Epidermal melanocyte (primary cell): Measurements from ENCODE around the gene IL17B.
A peak's percentile ranks its signal among the peaks of the same experiment; 100 is the strongest.

ENCODE experiments used
- DNase-seq: peaks from one replicate; pipeline ENCODE4 v3.0.0; 2011; ENCODE audit warnings: low spot score; ENCODE audit not compliant: insufficient read length

IL17B gene

GRCh38 chr5:149358868-149359495, 20.1 kb downstream of the IL17B start:
- no peak for DNase-seq

- DNase-seq = no peak
Measured at GRCh38 chr5:149358294-149358651, 20.8 kb downstream of the IL17B start.

DNA sequence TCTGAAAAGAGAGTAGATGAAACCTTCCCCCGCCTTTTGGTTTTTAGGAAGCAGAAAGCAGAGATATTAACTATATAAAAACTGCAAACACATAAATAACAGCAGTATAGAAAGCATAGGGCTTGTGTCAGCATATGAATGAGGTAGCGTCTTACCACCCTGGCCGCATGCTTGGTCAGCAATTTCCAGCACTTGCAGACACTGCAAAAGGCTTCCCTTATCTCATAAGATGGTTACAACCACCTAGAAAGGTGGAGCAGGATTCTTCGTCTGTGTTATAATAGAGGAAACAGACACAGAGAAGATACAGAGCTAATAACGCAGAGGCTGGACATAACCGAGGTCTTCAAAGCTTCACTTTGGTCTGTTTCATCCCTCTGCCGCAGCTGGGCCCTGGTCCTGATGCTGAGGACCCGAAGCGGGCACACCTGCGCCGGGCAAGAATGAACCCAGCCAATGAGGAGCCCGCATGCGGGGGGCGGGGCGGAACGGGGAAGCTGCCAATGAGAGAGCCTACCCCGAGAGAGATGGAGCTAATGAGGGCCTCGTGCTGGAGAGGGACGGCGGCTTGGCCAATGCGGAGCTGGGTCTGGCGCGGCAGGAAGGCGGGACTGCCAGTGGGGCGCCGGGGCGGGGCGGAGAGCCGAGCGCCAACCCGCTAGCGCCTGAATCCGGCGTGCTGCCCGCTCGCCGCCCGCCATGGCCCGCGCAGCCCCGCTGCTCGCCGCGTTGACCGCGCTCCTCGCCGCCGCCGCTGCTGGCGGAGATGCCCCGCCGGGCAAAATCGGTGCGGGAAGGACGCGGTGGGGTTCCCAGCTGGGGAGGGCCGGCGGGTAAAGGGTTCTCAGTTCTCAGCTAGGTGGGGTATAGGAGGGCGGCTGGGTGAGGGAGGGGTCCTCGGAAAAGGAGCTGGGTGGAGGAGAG, 21.5 kb downstream of the IL17B start, which contains the start of gene PCYOX1L:
Gene PCYOX1L (plus strand): TSS at position 677 of the 924 bp plus-strand sequence. CDS start 23 bp downstream, at position 700.
- peak; percentile 92 for DNase-seq

GRCh38 chr5:149356391-149356790, 22.7 kb downstream of the IL17B start:
- no peak for DNase-seq

- DNase-seq = no peak
Measured at GRCh38 chr5:149355688-149356087, 23.4 kb downstream of the IL17B start.

GRCh38 chr5:149353911-149354310, 25.2 kb downstream of the IL17B start:
- no peak for DNase-seq

- DNase-seq = no peak
Measured at GRCh38 chr5:149352169-149352568, 26.9 kb downstream of the IL17B start.

DNA sequence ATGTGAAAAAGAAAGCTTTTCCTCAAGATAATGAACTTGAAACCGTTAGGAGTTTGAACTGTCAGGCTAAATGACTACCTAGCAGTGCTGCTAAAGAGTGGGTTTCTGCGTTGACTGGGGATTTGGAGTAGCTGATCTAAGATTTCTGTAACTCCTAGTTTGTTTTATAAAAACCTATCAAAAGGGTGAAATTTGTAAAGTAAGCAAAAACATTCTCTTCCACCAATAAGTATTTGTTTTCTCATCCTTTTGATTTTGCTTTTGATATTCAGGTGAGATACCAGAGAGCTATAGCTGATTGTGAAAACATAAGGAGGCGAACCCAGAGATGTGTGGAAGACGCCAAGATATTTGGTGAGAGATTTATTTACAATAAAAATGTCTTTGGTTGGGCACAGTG, 29.7 kb downstream of the IL17B start:
- DNase-seq = no peak

- DNase-seq = no peak
Measured at GRCh38 chr5:149348518-149348917, 30.6 kb downstream of the IL17B start.

GRCh38 chr5:149345892-149346222, 33.2 kb downstream of the IL17B start:
- no peak for DNase-seq

- peak; percentile 97 for DNase-seq
Measured at GRCh38 chr5:149345147-149345891, 33.8 kb downstream of the IL17B start, which contains the start of gene GRPEL2. GRPEL2 (plus strand) TSS chr5:149345499; CDS start chr5:149345540, 41 bp downstream.

- DNase-seq = no peak
Measured at GRCh38 chr5:149344151-149344550, 34.9 kb downstream of the IL17B start.

DNA sequence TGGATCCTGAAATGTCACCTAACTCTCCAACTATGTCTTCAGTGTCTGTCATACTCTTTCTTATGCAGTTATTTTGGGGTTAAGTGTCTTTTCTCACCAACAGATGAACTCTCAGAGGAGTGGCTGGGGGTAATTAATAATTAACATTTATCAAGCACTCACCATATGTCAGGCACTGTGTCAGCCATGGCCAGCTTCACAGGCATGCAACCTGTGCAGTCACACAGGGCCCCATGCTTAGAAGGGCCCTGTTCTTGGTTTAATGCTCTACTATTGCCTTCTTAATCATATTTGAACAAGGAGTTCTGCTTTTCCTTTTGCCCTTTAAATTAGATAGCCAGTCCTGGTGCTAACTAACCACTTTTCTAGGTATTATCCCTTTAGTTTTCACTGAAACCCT, 37.2 kb downstream of the IL17B start:
- no peak for DNase-seq

DNA sequence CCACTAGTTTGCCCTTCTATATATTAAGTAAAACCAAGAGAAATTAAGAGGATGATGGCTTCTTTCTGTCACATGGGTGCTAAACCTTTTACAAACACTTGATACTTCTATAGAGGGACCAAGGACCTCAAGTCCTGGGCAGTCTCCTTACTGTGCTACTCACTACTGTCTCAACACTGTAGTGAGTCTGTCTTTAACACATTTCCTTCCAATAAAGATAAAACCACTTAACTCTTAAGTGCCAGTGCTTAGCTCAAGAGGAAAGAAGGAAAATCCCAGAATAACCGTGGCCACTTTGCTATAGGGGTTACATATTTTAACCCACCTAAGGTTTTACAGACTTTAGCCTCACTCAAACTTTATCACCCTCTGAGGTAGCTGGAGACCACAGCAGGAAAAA, 38.2 kb downstream of the IL17B start:
- no peak for DNase-seq

DNA sequence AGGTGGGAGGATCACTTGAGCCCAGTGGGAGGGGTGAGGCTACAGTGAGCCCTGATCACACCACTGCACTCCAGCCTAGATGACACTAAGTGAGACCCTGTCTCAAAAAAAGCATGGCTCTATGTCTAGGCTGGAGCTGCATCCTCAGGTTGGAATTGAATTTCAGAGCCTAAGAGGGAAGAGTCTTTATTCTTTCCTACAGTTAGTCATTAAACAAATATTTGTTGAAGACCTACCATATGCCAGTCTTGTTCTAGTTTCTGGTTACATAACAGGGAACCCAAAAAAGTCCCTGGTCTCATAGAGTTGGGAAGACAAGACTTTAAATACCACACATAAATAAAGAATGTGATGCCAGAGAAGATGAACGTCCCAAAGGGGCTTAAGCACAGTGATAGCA, 40.7 kb downstream of the IL17B start:
- DNase-seq = no peak

- DNase-seq = no peak
Measured at GRCh38 chr5:149337736-149338135, 41.4 kb downstream of the IL17B start.

GRCh38 chr5:149333711-149334443, 45.2 kb downstream of the IL17B start:
- DNase-seq = no peak

DNA sequence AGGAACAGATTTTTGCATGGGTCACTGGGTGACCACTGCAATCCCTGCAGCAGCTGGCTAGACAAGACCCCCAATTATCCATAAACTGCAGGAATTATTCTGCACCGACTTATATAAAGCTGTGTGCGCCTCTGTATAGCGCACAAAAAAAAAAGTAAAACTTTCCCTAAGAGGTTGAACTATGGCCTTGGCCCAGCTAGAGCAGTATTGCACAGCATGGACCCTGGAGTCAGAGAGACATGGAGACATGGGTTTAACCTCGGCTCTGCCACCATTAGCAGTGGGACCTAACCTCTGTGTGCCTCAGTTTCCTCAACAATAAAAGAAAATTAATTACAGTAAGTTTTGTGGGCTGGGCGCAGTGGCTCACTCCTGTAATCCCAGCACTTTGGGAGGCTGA, 50.9 kb downstream of the IL17B start:
- DNase-seq = no peak

DNA sequence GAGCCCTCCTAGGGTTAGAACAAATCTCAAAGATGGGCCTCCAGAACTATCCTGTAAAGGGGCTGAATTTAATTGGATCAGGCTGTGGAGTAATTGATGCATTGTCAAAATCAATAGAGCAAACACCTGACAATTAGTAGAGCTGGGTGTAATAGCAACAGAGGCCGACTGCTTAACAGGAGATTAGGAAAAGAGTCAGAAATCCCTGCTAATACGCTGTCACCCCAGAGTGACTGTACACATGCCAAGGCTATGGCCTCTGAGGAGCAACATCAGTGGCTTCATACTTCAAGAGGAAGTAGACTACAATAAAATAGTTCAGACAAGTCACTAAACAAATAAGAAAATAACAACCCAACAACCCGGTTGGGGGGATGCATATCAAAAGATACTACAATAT, 52.5 kb downstream of the IL17B start:
- DNase-seq = no peak

GRCh38 chr5:149325894-149326293, 53.2 kb downstream of the IL17B start:
- no peak for DNase-seq

DNA sequence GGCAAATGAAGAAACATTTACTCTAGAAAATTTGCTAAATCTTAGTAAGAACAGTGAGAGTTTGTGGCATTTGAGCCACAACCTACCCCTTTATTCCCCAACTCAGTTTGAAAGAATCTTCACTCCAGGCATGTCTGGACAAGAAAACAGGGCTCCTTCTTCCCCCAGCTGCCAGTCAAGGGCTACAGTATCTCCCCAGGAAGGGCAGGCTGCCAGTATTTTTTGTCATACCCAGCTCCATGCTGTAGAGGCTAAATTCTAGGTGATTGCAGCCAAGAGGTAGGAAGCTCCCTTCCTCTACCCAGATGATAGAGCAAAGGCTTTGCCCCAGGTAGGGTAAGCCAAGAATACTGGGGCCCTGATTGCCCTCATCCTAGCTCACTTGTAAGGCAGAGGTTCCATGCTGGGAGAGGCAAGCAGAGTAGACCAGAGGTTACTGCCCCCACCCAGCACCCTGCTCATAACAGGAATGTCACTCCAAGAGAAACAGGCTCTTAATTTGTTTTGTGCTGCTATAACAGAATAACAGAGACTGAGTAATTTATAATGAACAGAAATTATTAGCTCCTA, 53.8 kb downstream of the IL17B start:
- DNase-seq = peak; percentile 39
